ENCODE results near the gene CPSF4L. TPM values are rescaled to one million over a fixed set of nuclear protein-coding genes. Genes with fewer than 3 reads are reported as not detected.
"Not testable (repeated sequence)": the region's sequence is repeated elsewhere in the genome, so short reads cannot be mapped to it uniquely, and the experiment has no call there.

Gene CPSF4L, protein sequence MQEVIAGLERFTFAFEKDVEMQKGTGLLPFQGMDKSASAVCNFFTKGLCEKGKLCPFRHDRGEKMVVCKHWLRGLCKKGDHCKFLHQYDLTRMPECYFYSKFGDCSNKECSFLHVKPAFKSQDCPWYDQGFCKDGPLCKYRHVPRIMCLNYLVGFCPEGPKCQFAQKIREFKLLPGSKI
- total RNA-seq: not detected

- Mint-ChIP-seq H3K4me1 (no peaks in the 10 kb centered on the region), H3K27ac (no peak within 1 kb of the TSS), H3K4me3 (no peak within 1 kb of the TSS), H3K36me3 (no peaks in the 10 kb centered on the region), H3K9me3 (ENCODE audit: low read depth) (no peaks in the 10 kb centered on the region), H3K27me3 (no peaks in the 10 kb centered on the region)
- no peak for DNase-seq
- ATAC-seq: no peak
- CTCF ChIA-PET: interaction anchor here (3.0 kb wide), 1 partner anchor 109 kb away, joined by 13 read pairs; no protein-coding TSS in a partner anchor
Observed at GRCh38 chr17:73261617-73261951, at the start of gene CPSF4L. TSS of gene CPSF4L (minus strand) at chr17:73261880. CDS start at chr17:73261818, 62 bp downstream.

DNA sequence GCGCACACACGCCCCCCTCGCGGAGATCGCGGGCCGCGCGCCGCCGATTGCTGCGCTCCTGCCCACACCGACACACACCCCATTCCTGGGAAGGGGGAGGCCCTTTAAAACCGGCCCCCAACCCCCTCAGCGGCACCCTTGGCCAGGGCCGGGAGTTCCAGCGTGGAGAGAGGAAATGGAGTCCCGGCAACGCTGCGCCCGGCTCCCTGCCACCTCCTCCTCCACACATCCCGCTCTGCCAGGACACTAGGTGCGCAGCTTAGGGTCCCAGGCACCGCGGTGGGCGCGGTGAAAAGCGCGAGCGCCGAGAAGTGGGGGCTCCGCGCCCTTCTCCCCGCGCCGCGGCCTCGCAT, 49.7 kb upstream of the CPSF4L start:
- Mint-ChIP-seq H3K4me1 (peaks cover 6% of the 10 kb centered on the region), H3K9me3 (ENCODE audit: low read depth) (no peaks in the 10 kb centered on the region), H3K27ac (no peak overlapping the region), H3K4me3 (peak overlapping the region; percentile 80), H3K36me3 (no peaks in the 10 kb centered on the region), H3K27me3 (peaks cover 21% of the 10 kb centered on the region)
- CTCF ChIA-PET: interaction anchor here (1.0 to 3.3 kb wide), 12 partner anchors 9 to 753 kb away, joined by 3 to 17 read pairs (median 4); a partner anchor contains a TSS
- no peak for DNase-seq
- peak; percentile 8 for ATAC-seq

- Mint-ChIP-seq H3K9me3 (ENCODE audit: low read depth) (no peaks in the 10 kb centered on the region), H3K27me3 (peaks cover 21% of the 10 kb centered on the region)
Observed at GRCh38 chr17:73309727-73310596, 48.3 kb upstream of the CPSF4L start.

GRCh38 chr17:73308959-73309358, 47.3 kb upstream of the CPSF4L start:
- not testable (repeated sequence) for ATAC-seq; H3K36me3 Mint-ChIP-seq; DNase-seq; H3K27ac Mint-ChIP-seq; H3K4me3 Mint-ChIP-seq; H3K9me3 Mint-ChIP-seq (ENCODE audit: low read depth); H3K4me1 Mint-ChIP-seq
- CTCF ChIA-PET: interaction anchor here (2.6 to 3.0 kb wide), 2 partner anchors 61 to 77 kb away, joined by 7 to 17 read pairs; a partner anchor contains a TSS
- H3K27me3 Mint-ChIP-seq: peaks cover 19% of the 10 kb centered on the region

More at GRCh38 chr17:73309727-73310596, 48.3 kb upstream of the CPSF4L start:
- no peaks in the 10 kb centered on the region for H3K36me3 Mint-ChIP-seq
- DNase-seq: no peak
- peak overlapping the region; percentile 80 for H3K4me3 Mint-ChIP-seq
- peaks cover 6% of the 10 kb centered on the region for H3K4me1 Mint-ChIP-seq
- CTCF ChIA-PET: interaction anchor here (0.8 to 3.0 kb wide), 14 partner anchors 8 to 584 kb away, joined by 3 to 17 read pairs (median 4); a partner anchor contains a TSS
- H3K27ac Mint-ChIP-seq: no peak overlapping the region
- ATAC-seq: no peak

GRCh38 chr17:73308017-73308823, 46.5 kb upstream of the CPSF4L start:
- H3K9me3 Mint-ChIP-seq (ENCODE audit: low read depth): no peaks in the 10 kb centered on the region
- no peak overlapping the region for H3K27ac Mint-ChIP-seq
- H3K4me3 Mint-ChIP-seq: no peak overlapping the region
- no peak for ATAC-seq
- peaks cover 18% of the 10 kb centered on the region for H3K27me3 Mint-ChIP-seq
- CTCF ChIA-PET: interaction anchor here (3.0 kb wide), 1 partner anchor 62 kb away, joined by 17 read pairs; no protein-coding TSS in a partner anchor
- no peak for DNase-seq
- peaks cover 7% of the 10 kb centered on the region for H3K4me1 Mint-ChIP-seq
- H3K36me3 Mint-ChIP-seq: no peaks in the 10 kb centered on the region

- Mint-ChIP-seq H3K27me3 (peaks cover 18% of the 10 kb centered on the region), H3K27ac (no peak overlapping the region), H3K36me3 (no peaks in the 10 kb centered on the region), H3K4me1 (peaks cover 7% of the 10 kb centered on the region), H3K4me3 (no peak overlapping the region), H3K9me3 (ENCODE audit: low read depth) (no peaks in the 10 kb centered on the region)
- DNase-seq: no peak
- CTCF ChIA-PET: interaction anchor here (1.6 kb wide), 1 partner anchor 63 kb away, joined by 4 read pairs; no protein-coding TSS in a partner anchor
- no peak for ATAC-seq
Observed at GRCh38 chr17:73307130-73307529, 45.5 kb upstream of the CPSF4L start.

- Mint-ChIP-seq H3K27me3 (peaks cover 15% of the 10 kb centered on the region), H3K9me3 (ENCODE audit: low read depth) (no peaks in the 10 kb centered on the region), H3K27ac (no peak overlapping the region), H3K4me1 (peaks cover 7% of the 10 kb centered on the region), H3K36me3 (no peaks in the 10 kb centered on the region), H3K4me3 (no peak overlapping the region)
- CTCF ChIA-PET: interaction anchor here (1.6 kb wide), 1 partner anchor 64 kb away, joined by 4 read pairs; no protein-coding TSS in a partner anchor
- DNase-seq (no peak), ATAC-seq (no peak)
Observed at GRCh38 chr17:73305845-73306836, 44.5 kb upstream of the CPSF4L start.

DNA sequence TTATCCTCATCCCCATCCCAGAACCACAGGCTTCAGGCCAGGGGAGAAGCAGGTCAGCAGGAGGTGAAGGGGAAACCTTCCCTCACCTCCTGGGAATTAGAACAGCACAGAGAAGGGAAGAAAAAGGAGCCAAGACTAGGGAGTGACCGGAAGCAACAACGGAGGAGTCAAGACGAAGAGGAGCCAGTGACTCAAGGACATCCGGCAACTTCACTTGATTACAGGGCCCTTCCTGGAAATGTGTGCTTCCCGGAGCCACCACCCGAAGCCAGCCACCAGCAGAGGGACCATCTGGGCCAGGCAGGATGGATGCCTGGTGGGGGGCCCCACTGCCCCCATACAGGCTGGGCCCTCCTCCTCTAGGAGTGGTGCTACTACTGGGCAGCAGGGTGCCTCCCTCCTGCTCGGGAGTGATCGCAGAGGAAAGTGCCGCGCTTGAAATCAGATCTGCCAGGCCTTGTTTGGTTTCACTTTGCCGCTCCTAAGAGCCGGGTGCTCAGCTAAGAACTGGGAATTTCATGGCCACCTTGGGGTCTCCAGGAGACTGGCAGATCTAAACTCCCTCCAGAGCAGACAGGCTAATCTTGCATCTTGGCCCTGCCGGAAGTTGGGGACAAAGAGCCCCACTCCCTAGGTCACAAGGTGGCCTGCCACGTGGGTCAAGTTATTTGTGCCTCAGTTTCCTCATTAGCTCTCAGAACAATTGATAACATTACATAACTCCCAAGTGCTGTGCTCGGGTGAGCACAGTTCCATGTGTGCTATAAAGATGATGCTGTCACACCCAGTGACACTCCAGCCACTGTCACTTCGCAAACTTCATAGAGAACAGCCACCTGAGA, 43.5 kb upstream of the CPSF4L start:
- ATAC-seq: no peak
- H3K4me1 Mint-ChIP-seq: peaks cover 3% of the 10 kb centered on the region
- no peak overlapping the region for H3K27ac Mint-ChIP-seq
- CTCF ChIA-PET: no interaction called here
- no peak for DNase-seq
- no peaks in the 10 kb centered on the region for H3K36me3 Mint-ChIP-seq
- H3K4me3 Mint-ChIP-seq: no peak overlapping the region
- peaks cover 11% of the 10 kb centered on the region for H3K27me3 Mint-ChIP-seq
- no peaks in the 10 kb centered on the region for H3K9me3 Mint-ChIP-seq (ENCODE audit: low read depth)

DNA sequence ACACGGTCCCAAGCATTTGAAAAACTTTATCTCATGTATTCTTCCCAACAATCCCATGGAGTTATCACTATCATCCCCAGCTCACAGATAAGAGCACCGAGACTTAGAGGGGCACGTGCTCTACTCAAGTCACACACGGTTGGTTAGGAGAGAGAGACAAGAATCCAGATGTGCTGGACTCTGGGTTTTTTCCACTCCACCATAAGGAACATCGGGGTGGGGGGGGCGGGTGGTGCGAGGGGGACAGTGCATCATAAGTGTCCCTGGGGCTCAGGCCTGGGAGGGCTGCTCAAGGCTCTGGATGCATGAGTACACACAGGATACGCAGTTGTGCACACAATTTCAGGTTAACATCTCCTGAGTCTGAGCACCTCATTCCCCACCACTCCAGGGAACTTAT, 42.8 kb upstream of the CPSF4L start:
- H3K27me3 Mint-ChIP-seq: peaks cover 4% of the 10 kb centered on the region
- DNase-seq (no peak), ATAC-seq (no peak)
- peaks cover 1% of the 10 kb centered on the region for H3K4me1 Mint-ChIP-seq
- no peaks in the 10 kb centered on the region for H3K9me3 Mint-ChIP-seq (ENCODE audit: low read depth)
- H3K27ac Mint-ChIP-seq: no peak overlapping the region
- CTCF ChIA-PET: no interaction called here
- no peaks in the 10 kb centered on the region for H3K36me3 Mint-ChIP-seq
- H3K4me3 Mint-ChIP-seq: no peak overlapping the region

DNA sequence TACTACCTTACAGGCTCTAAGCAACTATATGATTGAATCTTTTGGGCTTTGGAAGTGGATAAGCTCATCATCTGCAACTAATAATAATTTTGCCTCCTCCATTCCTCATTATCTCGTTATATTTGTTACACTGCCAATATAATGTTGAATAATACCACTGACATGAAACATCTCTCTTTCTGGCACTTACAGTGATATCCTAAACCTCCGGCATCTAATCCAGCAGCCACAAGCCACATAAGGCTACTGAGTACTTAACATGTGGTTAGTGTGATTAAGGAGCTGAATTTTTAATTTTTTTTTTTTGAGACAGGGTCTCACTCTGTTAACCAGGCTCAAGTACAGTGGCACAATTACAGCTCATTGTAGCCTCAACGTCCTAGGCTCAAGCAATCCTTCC, 40.5 kb upstream of the CPSF4L start:
- H3K9me3 Mint-ChIP-seq (ENCODE audit: low read depth): no peaks in the 10 kb centered on the region
- no peaks in the 10 kb centered on the region for H3K36me3 Mint-ChIP-seq
- ATAC-seq (no peak), DNase-seq (no peak)
- H3K27me3 Mint-ChIP-seq: peaks cover 3% of the 10 kb centered on the region
- peaks cover 1% of the 10 kb centered on the region for H3K4me1 Mint-ChIP-seq
- no peak overlapping the region for H3K4me3 Mint-ChIP-seq
- CTCF ChIA-PET: interaction anchor here (0.7 to 1.4 kb wide), 3 partner anchors 9 to 68 kb away, joined by 3 read pairs; no protein-coding TSS in a partner anchor
- no peak overlapping the region for H3K27ac Mint-ChIP-seq

DNA sequence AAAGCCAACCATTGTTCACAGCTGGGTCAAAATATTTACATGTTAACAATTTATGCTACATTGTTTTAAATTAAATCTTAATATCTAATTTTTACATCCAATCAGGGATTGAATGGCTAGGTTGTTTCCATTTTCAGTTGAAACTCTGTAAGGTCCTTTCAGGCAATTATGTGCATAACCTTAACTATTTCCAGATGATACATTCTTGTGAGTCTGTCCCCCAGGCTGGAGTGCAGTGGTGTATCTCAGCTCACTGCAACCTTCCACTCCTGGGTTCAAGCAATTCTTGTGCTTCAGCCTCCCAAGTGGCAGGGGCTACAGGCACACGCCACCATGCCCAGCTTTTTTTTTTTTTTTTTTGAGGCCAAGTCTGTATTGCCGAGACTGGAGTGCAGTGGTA, 39.7 kb upstream of the CPSF4L start:
- Mint-ChIP-seq H3K27ac (no peak overlapping the region), H3K27me3 (peaks cover 3% of the 10 kb centered on the region)

More for the DNA sequence above, 39.7 kb upstream of the CPSF4L start:
- Mint-ChIP-seq H3K36me3 (no peaks in the 10 kb centered on the region), H3K4me3 (no peak overlapping the region), H3K9me3 (ENCODE audit: low read depth) (no peaks in the 10 kb centered on the region), H3K4me1 (peaks cover 1% of the 10 kb centered on the region)
- DNase-seq (no peak), ATAC-seq (no peak)
- CTCF ChIA-PET: interaction anchor here (0.6 to 1.4 kb wide), 3 partner anchors 10 to 649 kb away, joined by 3 read pairs; no protein-coding TSS in a partner anchor
